ENCODE measurements around the gene SLC35G2.
"Not testable (repeated sequence)": the region's sequence is repeated elsewhere in the genome, so short reads cannot be mapped to it uniquely, and the experiment has no call there.

The SLC35G2 gene

DNA sequence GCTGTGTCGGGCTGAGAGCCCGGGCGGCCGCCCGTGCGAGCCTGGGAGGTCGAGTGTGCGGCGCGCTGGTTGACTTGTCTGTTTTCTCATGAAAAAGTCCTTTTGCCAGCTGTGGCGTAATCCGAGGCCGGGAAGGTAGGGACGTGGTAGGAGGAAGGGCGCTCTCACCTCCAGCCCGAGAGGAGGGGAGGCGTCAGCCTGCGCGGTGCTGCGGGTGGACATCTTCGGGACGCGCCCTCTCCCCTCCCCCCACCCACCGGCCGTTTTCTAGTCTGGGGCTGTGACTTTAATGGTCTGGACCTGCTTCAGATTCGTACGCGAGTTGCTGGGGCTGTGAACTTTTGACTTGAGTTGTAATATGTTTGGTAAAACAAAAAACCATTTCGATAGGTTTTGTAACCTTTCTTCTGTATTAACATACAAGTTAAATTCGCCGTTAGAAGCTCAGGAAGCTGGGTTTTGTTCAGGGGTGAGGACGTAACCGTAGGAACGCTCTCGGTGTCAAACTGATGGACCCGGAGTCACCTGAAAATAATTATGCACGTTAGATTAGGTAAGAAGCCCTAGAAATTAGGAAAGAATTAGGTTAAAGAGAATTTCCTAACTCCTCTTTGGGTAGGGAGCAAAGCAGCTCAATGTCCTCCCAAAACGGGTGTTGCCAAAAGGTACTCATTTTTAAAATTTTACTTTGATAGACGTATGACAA lies 43.8 kb downstream of the SLC35G2 start:
- CTCF ChIA-PET = interaction anchor here (0.9 to 4.1 kb wide), 4 partner anchors 73 to 151 kb away, joined by 3 to 20 read pairs (median 3); partner anchors contain the start of gene STAG1
- H3K4me3 ChIP-seq (ENCODE audit: low read depth, low read length) = peak overlapping the region; percentile 92
- POLR2A ChIA-PET = interaction anchor here (0.6 to 2.5 kb wide), 9 partner anchors 10 to 648 kb away, joined by 3 to 16 read pairs (median 3); partner anchors contain the start of genes IL20RB and STAG1
- TF ChIP-seq, protein P1, sequence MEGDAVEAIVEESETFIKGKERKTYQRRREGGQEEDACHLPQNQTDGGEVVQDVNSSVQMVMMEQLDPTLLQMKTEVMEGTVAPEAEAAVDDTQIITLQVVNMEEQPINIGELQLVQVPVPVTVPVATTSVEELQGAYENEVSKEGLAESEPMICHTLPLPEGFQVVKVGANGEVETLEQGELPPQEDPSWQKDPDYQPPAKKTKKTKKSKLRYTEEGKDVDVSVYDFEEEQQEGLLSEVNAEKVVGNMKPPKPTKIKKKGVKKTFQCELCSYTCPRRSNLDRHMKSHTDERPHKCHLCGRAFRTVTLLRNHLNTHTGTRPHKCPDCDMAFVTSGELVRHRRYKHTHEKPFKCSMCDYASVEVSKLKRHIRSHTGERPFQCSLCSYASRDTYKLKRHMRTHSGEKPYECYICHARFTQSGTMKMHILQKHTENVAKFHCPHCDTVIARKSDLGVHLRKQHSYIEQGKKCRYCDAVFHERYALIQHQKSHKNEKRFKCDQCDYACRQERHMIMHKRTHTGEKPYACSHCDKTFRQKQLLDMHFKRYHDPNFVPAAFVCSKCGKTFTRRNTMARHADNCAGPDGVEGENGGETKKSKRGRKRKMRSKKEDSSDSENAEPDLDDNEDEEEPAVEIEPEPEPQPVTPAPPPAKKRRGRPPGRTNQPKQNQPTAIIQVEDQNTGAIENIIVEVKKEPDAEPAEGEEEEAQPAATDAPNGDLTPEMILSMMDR (IDR thresholded peaks at IDR 0.05; ENCODE audit: insufficient read depth, low read length, missing control alignments) = no peak
- no peak for DNase-seq (ENCODE audit: low read depth, low spot score)

DNA sequence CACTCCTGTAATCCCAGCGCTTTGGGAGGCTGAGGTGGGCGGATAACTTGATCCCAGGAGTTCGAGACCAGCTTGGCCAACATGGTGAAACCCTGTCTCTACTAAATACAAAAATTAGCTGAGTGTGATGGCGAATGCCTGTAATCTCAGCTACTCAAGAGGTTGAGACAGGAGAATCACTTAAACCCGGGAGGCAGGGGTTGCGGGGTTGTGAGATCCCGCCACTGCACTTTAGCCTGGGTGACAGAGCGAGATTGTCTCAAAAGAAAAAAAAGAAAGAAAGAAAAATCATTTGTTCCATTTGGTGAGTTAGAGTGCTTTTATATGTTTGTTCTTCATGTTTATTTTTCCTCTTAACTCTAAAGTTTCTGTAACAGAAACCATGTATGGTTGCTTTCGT lies 50.4 kb downstream of the SLC35G2 start:
- ChIA-PET CTCF (no interaction called here), POLR2A (no interaction called here)

DNA sequence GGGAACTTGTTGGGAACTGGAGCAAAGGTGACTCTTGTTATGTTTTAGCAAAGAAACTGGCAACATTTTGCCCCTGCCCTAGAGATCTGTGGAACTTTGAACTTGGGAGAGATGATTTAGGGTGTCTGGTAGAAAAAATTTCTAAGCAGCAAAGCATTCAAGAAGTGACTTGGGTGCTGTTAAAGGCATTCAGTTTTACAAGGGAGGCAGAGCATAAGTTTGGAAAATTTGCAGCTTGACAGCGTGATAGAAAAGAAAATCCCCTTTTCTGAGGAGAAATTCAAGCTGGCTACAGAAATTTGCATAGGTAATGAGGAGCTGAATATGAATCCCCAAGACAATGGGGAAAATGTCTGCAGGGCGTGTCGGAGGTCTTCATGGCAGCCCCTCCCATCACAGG lies 53.3 kb downstream of the SLC35G2 start:
- CTCF ChIA-PET; POLR2A ChIA-PET; H3K4me3 ChIP-seq (ENCODE audit: low read depth, low read length); DNase-seq (ENCODE audit: low read depth, low spot score): not testable (repeated sequence)

More for the DNA sequence above, 50.4 kb downstream of the SLC35G2 start:
- no peak overlapping the region for H3K4me3 ChIP-seq (ENCODE audit: low read depth, low read length)
- TF ChIP-seq, protein P1 (IDR thresholded peaks at IDR 0.05; ENCODE audit: insufficient read depth, low read length, missing control alignments) = no peak
- no peak for DNase-seq (ENCODE audit: low read depth, low spot score)

DNA sequence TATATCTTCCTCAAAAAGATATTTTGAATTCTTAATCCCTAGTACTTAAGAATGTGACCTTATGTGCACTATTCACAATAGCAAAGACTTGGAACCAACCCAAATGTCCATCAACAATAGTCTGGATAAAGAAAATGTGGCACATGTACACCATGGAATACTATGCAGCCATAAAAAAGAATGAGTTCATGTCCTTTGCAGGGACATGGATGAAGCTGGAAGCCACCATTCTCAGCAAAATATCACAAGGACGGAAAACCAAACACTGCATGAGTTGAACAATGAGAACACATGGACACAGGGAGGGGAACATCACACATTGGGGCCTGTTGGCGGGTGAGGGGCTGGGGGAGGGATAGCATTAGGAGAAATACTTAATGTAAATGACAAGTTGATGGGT lies 60.6 kb downstream of the SLC35G2 start:
- H3K4me3 ChIP-seq (ENCODE audit: low read depth, low read length); CTCF ChIA-PET; POLR2A ChIA-PET; DNase-seq (ENCODE audit: low read depth, low spot score): not testable (repeated sequence)

DNA sequence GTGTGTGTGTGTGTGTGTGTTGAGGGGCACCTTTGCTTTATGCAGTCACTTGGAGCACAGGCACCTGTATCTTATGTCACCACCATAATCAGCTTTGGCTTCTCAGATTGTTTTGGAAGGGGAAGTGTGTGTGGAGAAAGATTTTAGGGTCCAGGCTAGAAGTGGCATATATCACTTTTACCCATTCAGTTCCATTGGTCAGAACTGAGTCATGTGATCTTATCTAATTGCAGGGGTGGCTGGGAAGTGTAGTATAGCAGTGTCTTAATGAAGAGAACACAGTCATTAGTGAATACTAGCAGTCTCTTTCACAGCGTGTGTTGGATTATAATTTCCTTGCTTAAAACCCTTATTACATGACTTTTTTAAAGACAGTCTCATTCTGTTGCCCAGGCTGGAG lies 63.6 kb downstream of the SLC35G2 start:
- TF ChIP-seq, protein P1 (IDR thresholded peaks at IDR 0.05; ENCODE audit: insufficient read depth, low read length, missing control alignments) = no peak
- POLR2A ChIA-PET = no interaction called here
- no peak for DNase-seq (ENCODE audit: low read depth, low spot score)
- CTCF ChIA-PET = interaction anchor here (1.0 kb wide), 1 partner anchor 130 kb away, joined by 4 read pairs; the partner anchor contains the start of gene STAG1
- no peak overlapping the region for H3K4me3 ChIP-seq (ENCODE audit: low read depth, low read length)

DNA sequence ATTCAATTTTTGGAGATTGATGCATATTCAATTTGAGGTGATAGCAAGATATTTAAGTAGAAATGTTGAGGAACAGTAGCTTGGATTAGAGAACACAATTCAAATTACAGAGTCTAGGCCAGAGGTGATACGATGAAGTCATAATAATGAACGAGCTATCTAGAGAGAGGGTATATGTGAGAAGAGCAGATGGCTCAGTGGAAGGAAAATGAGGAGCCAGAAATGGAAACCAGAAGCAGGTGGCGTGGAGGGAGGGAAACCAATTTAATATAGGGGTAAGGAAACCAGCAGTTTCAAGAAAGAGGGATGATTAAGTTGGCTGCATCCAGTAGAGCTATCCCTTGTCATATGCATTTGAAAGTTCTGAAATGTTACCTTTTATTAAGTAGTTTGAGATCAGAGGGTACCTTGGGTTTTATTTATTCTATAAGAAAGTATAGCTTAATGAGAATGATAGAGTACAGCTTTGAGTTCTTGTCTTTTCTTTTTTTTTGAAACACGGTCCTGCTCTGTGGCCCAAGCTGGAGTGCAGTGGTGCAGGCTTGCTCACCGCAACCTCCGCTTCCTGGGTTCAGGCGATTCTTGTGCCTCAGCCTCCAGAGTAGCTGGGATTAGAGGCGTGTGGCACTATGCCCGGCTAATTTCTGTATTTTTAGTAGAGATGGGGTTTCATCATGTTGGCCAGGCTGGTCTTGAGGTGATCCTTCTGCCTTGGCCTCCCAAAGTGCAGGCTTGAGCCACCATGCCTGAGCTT lies 65.2 kb downstream of the SLC35G2 start:
- TF ChIP-seq, protein P1 (IDR thresholded peaks at IDR 0.05; ENCODE audit: insufficient read depth, low read length, missing control alignments) = no peak
- POLR2A ChIA-PET = no interaction called here
- no peak overlapping the region for H3K4me3 ChIP-seq (ENCODE audit: low read depth, low read length)
- DNase-seq (ENCODE audit: low read depth, low spot score) = no peak
- CTCF ChIA-PET = no interaction called here

DNA sequence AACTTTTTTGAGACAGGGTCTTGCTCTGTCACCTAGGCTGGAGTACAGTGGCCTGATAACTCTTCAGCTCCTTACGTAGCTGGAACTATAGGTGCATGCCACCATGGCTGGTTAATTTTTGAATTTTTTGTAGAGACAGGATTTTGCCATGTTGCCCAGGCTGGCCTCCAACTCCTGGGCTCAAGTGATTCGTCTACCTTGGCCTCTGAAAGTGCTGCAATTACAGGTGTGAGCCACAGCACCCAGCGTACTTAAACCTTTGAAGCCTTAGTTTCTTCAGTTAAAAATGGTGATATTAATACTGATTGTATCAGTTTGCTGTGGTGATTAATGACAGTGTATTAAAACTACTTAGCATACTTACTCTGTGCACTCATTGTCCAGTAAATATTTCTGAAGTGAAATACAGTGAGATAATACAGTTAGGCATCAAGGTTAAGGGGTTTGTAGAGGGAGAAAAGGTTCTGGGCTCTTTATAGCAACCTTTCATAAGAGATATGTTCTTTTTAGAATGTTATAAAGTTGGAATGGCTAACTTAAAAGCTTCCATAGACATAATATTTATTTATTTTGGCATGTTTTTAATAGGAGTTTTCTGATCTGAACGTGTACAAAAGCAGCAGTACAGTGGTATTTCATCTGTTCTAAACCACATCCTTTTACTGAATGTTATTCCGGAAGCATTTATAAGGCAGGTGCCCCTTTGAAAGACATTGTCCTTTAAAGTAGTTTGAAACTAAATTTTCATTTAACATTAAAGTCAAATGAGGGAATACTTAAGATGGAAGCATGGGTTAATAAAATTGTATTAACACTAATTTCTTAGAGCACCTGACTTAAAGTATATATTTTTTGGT lies 66.7 kb downstream of the SLC35G2 start:
- DNase-seq (ENCODE audit: low read depth, low spot score) = no peak
- CTCF ChIA-PET = no interaction called here
- POLR2A ChIA-PET = no interaction called here
- H3K4me3 ChIP-seq (ENCODE audit: low read depth, low read length) = no peak overlapping the region
- TF ChIP-seq, protein P1 (IDR thresholded peaks at IDR 0.05; ENCODE audit: insufficient read depth, low read length, missing control alignments) = no peak
